ENCODE measurements around the gene FANCF.

- TF ChIP-seq CTCF (IDR thresholded peaks at IDR 0.05) (no peak), EZH2 (IDR thresholded peaks at IDR 0.05; ENCODE audit: borderline replicate concordance, insufficient read depth, low read depth, low read length, poor library complexity, severe bottlenecking) (no peak)
These were observed 42.6 kb upstream of the FANCF start for GRCh38 chr11:22668005-22668796.

Data from B cell (primary cell).